ENCODE data around the gene HOXA10.

Gene HOXA10

GRCh38 chr7:27173956-27174873 is at the start of gene HOXA10:
Gene HOXA10, minus strand, starts transcription at chr7:27174320. Its CDS starts 14 bp downstream, at chr7:27174306.
- no peak for DNase-seq (ENCODE audit: low read depth)

- DNase-seq (ENCODE audit: low read depth): no peak
Measured at GRCh38 chr7:27221201-27221797, 47.2 kb upstream of the HOXA10 start.

GRCh38 chr7:27220440-27220955 is 46.4 kb upstream of the HOXA10 start:
- no peak for DNase-seq (ENCODE audit: low read depth)

GRCh38 chr7:27219821-27220220 is 45.7 kb upstream of the HOXA10 start:
- no peak for DNase-seq (ENCODE audit: low read depth)

- DNase-seq (ENCODE audit: low read depth): no peak
Measured at GRCh38 chr7:27217951-27218350, 43.8 kb upstream of the HOXA10 start.

- no peak for DNase-seq (ENCODE audit: low read depth)
Measured at GRCh38 chr7:27215356-27215755, 41.2 kb upstream of the HOXA10 start.

GRCh38 chr7:27214239-27214950 is 40.3 kb upstream of the HOXA10 start:
- no peak for DNase-seq (ENCODE audit: low read depth)

GRCh38 chr7:27213433-27214238 is 39.5 kb upstream of the HOXA10 start:
- no peak for DNase-seq (ENCODE audit: low read depth)

GRCh38 chr7:27212497-27213432 is 38.6 kb upstream of the HOXA10 start:
- DNase-seq (ENCODE audit: low read depth): no peak

- DNase-seq (ENCODE audit: low read depth): no peak
Measured at GRCh38 chr7:27211764-27212204, 37.7 kb upstream of the HOXA10 start.

- no peak for DNase-seq (ENCODE audit: low read depth)
Measured at GRCh38 chr7:27211084-27211446, 36.9 kb upstream of the HOXA10 start.

GRCh38 chr7:27210441-27211083 is 36.4 kb upstream of the HOXA10 start:
- no peak for DNase-seq (ENCODE audit: low read depth)

- no peak for DNase-seq (ENCODE audit: low read depth)
Measured at GRCh38 chr7:27209933-27210440, 35.9 kb upstream of the HOXA10 start.

GRCh38 chr7:27208998-27209397 is 34.9 kb upstream of the HOXA10 start:
- DNase-seq (ENCODE audit: low read depth): no peak

- DNase-seq (ENCODE audit: low read depth): no peak
Measured at GRCh38 chr7:27207348-27207985, 33.3 kb upstream of the HOXA10 start.

- no peak for DNase-seq (ENCODE audit: low read depth)
Measured at GRCh38 chr7:27205325-27206280, 31.5 kb upstream of the HOXA10 start.

- no peak for DNase-seq (ENCODE audit: low read depth)
Measured at GRCh38 chr7:27204851-27205322, 30.8 kb upstream of the HOXA10 start.
